Fibroblast of lung (primary cell): ENCODE measurements around the gene CYP27B1.

Experiments
- EZH2 ChIP-seq: IDR thresholded peaks from 2 replicates; pipeline ENCODE4 v1.5.1; 2012; ENCODE audit warnings: low read length, control low read depth, mild to moderate bottlenecking; ENCODE audit errors: missing control alignments
- TF ChIP-seq, protein P1 (sequence below), 2 donors: IDR thresholded peaks in 1 of 2; conservative IDR thresholded peaks in 1 of 2; 1 replicate in 1 of 2; 2 replicates in 1 of 2; pipeline ENCODE4 v1.5.1; 2011 to 2012; ENCODE audit warnings: low read length in 2 of 2, control low read depth in 1 of 2, inconsistent platforms in 1 of 2, low read depth in 1 of 2, mild to moderate bottlenecking in 1 of 2

DNA sequence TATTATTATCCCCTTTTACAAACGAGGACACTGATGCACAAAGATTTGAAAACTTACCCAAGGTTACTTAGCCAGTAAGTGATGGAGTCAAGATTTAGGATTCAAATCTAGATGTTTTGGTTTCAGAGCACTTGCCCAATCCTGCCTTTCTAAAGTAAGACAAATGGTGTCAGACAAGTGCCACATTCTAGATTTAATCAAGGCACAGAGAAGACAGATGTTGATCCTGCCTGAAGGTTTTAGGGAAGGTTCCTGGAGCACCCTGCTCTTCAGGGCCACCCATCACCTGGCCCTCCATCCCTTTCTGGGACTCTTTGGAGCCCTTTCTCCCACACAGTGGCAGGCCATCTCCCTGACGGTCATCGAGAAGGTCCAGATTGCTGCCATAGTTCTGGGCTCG lies 9.1 kb downstream of the CYP27B1 start:
- TF ChIP-seq, protein P1, sequence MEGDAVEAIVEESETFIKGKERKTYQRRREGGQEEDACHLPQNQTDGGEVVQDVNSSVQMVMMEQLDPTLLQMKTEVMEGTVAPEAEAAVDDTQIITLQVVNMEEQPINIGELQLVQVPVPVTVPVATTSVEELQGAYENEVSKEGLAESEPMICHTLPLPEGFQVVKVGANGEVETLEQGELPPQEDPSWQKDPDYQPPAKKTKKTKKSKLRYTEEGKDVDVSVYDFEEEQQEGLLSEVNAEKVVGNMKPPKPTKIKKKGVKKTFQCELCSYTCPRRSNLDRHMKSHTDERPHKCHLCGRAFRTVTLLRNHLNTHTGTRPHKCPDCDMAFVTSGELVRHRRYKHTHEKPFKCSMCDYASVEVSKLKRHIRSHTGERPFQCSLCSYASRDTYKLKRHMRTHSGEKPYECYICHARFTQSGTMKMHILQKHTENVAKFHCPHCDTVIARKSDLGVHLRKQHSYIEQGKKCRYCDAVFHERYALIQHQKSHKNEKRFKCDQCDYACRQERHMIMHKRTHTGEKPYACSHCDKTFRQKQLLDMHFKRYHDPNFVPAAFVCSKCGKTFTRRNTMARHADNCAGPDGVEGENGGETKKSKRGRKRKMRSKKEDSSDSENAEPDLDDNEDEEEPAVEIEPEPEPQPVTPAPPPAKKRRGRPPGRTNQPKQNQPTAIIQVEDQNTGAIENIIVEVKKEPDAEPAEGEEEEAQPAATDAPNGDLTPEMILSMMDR (conservative IDR thresholded peaks at IDR 0.05 in 1 of 2, IDR thresholded peaks at IDR 0.05 in 1 of 2; ENCODE audit: low read depth in 1 of 2, low read length in 2 of 2) = no peak
- TF ChIP-seq EZH2 = no peak
